H7 (cell line): ENCODE results near the gene TCF19. TPM values are rescaled to one million over a fixed set of nuclear protein-coding genes. Genes with fewer than 3 reads are reported as not detected.
"Not testable (repeated sequence)": the region's sequence is repeated elsewhere in the genome, so short reads cannot be mapped to it uniquely, and the experiment has no call there.

Source experiments
- DNase-seq: peaks from one replicate; pipeline ENCODE4 v3.0.0; 2012
- H3K27me3 ChIP-seq: 2 replicates; pipeline ENCODE4 v1.6.0; 2011; ENCODE audit warnings: mild to moderate bottlenecking, low read length; ENCODE audit not compliant: control insufficient read depth, insufficient read depth
- H3K36me3 ChIP-seq: replicated peaks from 2 replicates; pipeline ENCODE4 v1.5.1; 2011; ENCODE audit warnings: low read length; ENCODE audit not compliant: control insufficient read depth, insufficient read depth
- H3K4me3 ChIP-seq: 2 replicates; pipeline ENCODE4 v1.5.1; 2011; ENCODE audit warnings: low read depth, mild to moderate bottlenecking, control low read depth, low read length, moderate library complexity; ENCODE audit not compliant: insufficient read depth
- total RNA-seq: library from RNA; depleted of rRNA; stranded (reverse); fragments of >200 nt; shearing (Covaris generic); gene quantifications from 2 replicates; pipeline ENCODE4 v1.2.3, GENCODE V29; 2014

Gene TCF19
- total RNA-seq, 1 experiment from 2014 or later, result 26.8 TPM

DNA sequence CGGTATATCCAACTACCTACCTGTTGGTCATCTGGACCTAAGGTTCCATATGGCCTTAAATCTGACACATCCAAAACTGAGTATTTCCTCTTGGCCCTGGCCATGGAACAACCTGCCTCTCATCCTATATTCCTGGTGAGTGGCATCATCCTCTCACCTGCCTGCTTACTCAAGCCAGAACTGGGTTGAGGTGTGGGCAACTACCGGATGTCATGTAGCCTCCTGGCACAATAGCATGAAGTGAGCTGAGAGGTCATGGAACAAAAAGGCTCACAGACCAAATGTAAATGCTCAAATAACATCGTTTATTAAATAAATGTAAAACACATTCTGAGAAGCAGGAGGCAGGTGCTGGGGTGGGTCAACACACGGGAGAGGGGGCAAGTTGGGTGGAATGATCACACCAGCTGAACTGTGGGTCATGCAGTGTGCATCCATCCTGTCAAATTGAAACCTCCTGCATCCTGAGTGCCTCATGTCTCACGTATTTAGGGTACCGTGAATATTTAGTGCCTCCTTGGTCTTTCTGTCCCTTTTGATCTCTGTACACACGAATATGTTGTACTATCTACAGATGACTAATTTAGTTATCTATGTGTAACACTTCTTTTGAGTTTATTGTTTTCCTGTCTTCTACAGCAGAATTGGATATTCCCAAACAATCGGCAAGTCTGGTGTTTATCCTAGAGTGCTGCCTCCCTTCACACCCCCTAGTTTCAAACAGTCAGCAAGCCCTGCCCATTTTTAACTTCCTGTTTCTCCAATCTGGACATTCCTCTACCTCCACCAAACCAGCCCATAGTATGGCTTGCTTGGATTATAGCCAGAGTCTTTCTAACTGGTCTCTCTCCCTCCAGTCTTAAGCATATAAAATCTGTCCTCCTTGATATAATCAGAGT, 20.0 kb downstream of the TCF19 start:
- H3K36me3 ChIP-seq, result no peaks in the 10 kb centered on the region
- H3K27me3 ChIP-seq, result no peaks in the 10 kb centered on the region
- no peak overlapping the region for H3K4me3 ChIP-seq
- DNase-seq, result no peak

DNA sequence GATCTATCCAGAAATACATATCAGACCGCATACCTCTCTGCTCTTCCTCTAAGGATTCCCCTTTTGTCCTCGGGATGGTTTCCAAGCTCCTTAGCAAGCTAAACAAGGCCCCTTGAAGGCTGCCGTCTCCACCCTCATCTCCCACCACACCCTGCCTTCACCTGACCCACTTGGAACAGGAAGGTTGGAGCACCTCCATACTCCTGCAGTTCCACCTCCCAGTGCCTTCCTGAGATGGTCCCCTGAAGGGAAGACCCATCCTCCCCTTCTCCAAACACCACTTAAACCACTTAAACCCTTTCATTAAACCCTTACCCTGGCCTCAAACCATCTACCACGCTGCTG, 20.6 kb downstream of the TCF19 start:
- no peak for DNase-seq
- Histone ChIP-seq H3K4me3 (no peak overlapping the region), H3K36me3 (no peaks in the 10 kb centered on the region), H3K27me3 (no peaks in the 10 kb centered on the region)

DNA sequence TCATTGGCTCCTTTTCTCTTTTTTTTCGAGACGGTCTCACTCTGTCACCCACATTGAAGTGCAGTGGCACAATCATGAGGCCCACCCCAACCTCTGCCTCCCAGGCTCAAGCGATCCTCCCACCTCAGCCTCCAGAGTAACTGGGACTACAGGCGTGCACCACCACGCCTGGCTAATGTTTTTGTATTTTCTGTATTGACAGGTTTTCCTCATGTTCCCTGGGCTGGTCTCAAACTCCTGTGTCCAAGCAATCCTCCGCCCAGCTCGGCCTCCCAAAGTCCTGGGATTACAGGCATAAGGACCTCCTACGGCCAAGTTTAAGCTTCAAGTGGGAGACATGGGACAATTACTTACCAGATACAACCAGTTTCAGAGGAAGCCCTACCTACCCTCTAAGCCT, 21.5 kb downstream of the TCF19 start:
- Histone ChIP-seq H3K27me3 (no peaks in the 10 kb centered on the region), H3K36me3 (no peaks in the 10 kb centered on the region), H3K4me3 (no peak overlapping the region; the same call in 1 of the 2 replicates)
- no peak for DNase-seq

DNA sequence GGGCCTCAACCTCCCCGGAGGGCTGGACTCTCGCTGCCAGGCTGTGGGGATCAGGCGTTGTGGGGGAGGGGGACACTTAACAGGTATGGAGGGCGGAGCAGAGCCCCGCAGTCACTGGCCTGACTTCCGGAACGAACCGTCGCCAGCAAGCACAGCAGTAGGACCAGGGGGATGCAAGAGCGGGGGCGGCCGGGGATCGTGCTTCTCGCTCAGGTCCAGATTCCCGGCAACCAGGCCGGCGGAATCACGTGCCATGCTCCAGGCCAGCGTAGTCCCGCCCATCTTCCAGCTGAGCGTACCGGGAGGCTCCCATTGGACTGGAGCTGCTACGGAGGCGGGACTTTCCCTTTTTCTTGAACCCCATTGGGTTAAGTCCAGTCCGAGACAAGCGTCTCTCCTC, 22.1 kb downstream of the TCF19 start:
- H3K36me3 ChIP-seq, result no peaks in the 10 kb centered on the region
- peak; percentile 93 for DNase-seq

DNA sequence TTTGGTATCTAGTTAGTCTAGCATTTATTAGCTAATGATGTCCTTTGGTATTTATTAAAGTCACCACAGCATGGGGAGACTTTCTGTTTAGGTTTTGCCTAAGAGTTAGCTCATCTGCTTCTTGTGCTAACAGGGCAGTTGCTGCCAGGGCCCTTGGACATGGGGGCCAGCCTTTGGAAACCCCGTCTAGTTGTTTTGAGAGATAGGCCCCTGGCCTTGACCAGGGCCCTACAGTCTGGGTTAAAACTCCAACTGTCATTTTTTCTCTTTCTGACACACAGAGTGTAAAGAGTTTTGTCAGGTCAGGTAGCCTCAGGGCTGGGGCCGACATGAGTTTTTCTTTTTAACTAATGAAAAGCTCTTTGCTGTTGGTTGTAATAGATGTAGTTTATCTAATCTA, 24.9 kb downstream of the TCF19 start:
- not testable (repeated sequence) for DNase-seq, H3K4me3 ChIP-seq, H3K36me3 ChIP-seq, H3K27me3 ChIP-seq

More for the DNA sequence above, 22.1 kb downstream of the TCF19 start:
- Histone ChIP-seq H3K27me3 (no peaks in the 10 kb centered on the region), H3K4me3 (peak overlapping the region; percentile 23; the same call in 1 of the 2 replicates)

DNA sequence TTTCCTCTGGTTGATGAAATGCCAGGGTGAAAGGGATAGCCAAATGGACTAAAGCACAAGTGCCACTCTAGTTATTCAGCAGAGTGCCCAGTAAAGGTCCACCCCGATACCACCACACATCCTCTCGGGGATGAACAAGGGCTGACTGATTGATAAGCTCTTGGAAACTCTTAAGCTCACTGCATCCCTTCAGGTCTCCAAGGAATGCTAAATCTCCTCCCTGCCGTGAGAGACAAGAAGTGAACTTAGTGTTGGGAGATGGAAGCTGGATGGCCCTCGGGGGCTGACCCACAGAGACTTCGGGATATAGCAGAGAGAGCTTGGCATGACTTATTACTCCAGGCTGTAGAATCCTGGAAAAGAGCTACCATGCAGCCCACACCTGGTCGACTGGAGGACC, 25.5 kb downstream of the TCF19 start:
- not testable (repeated sequence) for H3K4me3 ChIP-seq, DNase-seq, H3K36me3 ChIP-seq, H3K27me3 ChIP-seq

DNA sequence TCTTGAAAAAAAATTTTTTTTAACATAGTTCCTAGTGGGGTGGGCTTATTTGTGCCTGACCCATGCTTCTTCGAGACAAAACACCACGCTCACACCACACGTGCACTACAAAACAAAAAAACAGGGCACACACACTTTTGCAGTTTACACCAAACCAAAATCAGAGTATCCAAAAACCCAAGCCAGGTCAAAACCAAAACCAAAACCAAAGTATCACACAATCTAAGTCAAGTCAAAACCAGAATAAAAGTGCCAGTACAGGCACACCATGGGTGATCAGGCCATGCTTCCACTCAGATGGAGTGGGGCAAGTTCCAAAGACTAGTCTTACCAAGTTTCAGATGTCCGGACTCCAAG, 27.3 kb downstream of the TCF19 start:
- DNase-seq, H3K27me3 ChIP-seq, H3K36me3 ChIP-seq, H3K4me3 ChIP-seq: not testable (repeated sequence)

DNA sequence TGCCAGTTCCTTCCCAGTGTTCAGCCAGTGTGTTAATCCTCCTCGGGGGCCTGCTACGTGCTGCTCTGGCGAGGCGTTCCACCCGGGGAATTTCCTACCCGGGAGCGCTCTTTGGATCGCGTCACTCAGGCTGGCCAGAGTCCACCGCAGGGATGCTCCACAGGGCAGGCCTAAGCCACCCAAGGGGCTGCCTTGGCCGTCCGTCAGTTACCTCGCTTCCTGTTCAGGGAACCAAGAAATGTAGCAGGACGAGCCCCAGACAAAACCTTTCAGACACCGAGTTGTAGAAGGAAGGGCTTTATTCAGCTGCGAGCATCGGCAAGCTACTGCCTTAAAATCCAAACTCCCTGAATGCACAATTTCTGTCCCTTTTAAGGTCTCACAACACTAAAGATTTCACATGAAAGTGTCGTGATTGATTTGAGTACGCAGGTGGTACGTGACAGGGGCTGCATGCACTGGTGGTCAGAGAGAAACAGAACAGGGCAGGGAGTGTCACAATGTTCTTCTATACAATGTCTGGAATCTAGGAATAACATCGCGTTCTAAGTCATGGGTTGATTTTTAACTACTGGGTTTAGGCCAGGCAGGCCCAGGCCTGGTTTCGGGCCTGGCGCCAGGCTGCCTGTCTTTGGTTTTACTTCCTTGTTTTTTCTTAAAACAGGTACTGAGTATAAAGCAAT, 27.8 kb downstream of the TCF19 start:
- no peaks in the 10 kb centered on the region for H3K36me3 ChIP-seq
- no peak overlapping the region for H3K4me3 ChIP-seq

DNA sequence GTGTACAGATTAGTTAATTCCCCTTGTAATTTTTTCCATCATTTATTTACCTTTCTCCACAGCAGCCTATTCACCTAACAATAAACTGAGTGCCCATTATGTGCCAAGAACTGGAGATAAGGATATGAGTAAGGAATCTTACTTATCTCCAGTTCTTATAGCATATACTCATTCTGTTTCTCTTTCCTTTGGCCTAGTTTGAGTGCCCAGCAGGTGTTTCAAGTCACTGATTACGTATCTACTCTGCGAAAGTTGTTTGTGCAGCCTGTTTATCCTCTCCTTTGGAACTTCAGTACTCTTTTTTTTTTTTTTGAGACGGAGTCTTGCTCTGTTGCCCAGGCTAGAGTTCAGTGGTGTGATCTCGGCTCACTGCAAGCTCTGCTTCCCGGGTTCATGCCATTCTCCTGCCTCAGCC, 29.4 kb downstream of the TCF19 start:
- Histone ChIP-seq H3K36me3 (no peaks in the 10 kb centered on the region), H3K27me3 (no peaks in the 10 kb centered on the region), H3K4me3 (no peak overlapping the region)
- DNase-seq, result no peak

More for the DNA sequence above, 27.8 kb downstream of the TCF19 start:
- no peaks in the 10 kb centered on the region for H3K27me3 ChIP-seq
- no peak for DNase-seq

DNA sequence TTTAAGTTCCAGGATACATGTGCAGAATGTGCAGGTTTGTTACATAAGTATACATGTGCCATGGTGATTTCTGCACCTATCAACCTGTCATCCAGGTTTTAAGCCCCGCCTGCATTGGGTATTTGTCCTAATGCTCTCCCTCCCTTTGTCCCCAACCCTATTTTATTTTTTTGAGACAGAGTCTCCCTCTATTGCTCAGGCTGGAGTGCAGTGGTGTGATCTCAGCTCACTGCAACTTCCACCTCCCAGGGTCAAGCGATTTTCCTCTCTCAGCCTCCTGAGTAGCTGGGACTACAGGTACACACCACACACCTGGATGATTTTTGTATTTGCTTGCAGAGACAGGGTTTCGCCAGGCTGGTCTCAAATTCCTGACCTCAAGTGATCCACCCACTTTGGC, 30.8 kb downstream of the TCF19 start:
- DNase-seq, H3K4me3 ChIP-seq, H3K36me3 ChIP-seq, H3K27me3 ChIP-seq: not testable (repeated sequence)

DNA sequence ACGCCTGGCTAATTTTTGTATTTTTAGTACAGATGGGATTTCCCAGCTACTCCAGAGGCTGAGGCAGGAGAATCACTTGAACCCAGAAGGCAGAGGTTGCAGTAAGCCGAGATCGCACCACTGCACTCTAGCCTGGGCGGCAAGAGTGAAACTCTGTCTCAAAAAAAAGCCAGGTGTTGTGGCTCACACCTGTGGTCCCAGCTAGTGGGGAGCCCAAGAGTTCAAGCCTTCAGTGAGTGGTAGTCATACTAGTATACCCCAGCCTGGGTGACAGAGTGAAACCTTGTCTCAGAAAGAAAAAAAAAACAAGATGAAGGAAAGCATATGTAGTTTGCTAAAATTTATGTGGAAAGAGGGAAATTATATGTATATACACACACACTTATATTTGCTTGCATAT, 32.1 kb downstream of the TCF19 start:
- H3K27me3 ChIP-seq, result no peaks in the 10 kb centered on the region
- no peak for DNase-seq
- no peak overlapping the region for H3K4me3 ChIP-seq
- no peaks in the 10 kb centered on the region for H3K36me3 ChIP-seq

DNA sequence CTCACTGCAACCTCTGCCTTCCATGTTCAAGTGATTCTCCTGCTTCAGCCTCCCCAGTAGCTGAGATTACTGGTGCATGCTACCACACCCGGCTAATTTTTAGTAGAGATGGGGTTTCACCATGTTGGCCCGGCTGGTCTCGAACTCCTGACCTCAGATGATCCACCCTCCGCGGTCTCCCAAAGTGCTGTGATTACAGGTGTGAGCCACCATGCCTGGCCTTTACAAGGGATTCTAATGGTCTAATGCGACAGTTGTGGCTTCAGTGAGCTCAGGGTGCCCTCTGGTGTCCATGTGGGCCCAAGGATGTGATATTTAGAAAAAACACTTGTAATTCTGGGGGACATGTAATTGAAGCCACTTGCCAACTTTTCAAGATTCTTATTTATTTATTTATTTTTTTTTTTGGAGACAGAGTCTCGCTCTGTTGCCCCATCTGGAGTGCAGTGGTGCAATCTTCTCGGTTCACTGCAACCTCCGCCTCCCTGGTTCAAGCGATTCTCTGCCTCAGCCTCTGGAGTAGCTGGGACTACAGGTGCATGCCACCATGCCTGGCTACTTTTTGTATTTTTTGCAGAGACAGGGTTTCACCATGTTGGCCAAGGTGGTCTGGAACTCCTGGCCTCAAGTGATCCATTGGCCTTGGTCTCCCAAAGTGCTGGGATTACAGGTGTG, 34.2 kb downstream of the TCF19 start:
- not testable (repeated sequence) for H3K27me3 ChIP-seq, H3K36me3 ChIP-seq, H3K4me3 ChIP-seq
- DNase-seq, result peak; percentile 77

DNA sequence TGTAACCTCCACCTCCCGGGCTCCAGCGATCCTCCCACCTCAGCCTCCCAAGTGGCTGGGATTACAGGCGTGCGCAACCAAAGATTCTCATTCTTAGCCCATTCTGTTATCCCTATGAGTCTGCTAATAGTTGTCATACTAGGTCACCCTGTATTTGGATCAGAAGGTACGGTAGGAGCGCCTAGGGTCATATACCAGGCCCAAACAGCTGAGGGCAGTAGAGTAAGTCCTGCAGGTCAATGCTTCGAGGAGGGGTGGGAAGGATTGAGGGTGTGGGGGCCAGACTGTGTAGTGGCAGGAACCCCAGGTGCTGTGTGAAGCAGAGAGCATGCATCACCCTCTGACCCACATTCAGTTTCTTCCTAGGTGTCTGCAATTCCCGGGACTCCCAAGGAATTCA, 34.8 kb downstream of the TCF19 start:
- H3K4me3 ChIP-seq, result no peak overlapping the region
- DNase-seq, result peak; percentile 14

DNA sequence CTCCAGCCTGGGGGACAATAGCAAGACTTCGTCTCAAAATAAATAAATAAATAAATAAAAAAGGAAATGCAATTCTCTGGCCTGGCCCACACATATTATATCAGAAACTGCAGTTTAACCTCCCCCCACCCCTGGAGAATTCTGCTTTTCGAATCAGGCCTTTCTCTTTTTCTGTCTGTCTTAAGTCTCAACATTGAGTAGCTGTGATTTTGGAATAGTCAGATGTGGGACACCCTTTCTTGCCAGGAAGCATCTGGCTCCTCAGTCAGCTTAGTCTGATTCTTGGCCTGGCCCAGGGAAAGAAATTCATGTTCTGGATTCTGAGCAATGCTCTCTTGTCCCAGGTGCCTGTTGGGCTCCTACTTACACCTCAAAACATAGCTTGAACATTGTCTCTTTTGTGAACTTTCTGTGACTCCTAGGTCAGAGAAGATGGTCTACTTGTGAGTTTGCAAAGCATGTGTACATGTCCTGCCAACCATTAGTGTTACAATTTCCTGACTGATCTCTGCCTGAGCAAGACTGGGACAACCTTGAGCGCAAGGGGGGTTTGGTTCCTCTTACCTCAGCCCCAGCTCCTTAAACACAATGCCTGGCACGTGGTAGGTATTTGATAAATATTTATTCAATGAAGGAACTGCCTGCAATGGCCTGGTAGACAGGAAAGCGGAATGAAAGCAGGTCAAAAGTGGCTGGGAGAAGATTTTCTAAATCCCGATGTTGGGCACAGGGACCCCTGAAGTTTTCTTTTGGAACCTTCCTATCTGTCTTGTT, 35.9 kb downstream of the TCF19 start:
- H3K4me3 ChIP-seq, result no peak overlapping the region
- DNase-seq, result no peak
- H3K27me3 ChIP-seq, result no peaks in the 10 kb centered on the region
- no peaks in the 10 kb centered on the region for H3K36me3 ChIP-seq

More for the DNA sequence above, 34.8 kb downstream of the TCF19 start:
- Histone ChIP-seq H3K27me3 (no peaks in the 10 kb centered on the region), H3K36me3 (no peaks in the 10 kb centered on the region)
